Kidney (tissue), 22 donors: ENCODE data around the gene MOSPD3. TPM values are rescaled to one million over a fixed set of nuclear protein-coding genes. Genes with fewer than 3 reads are reported as not detected.

Source experiments
- DNase-seq, 5 donors: peaks; one replicate each; pipeline ENCODE4 v3.0.0-alpha.2; 2013 to 2020
- FAIRE-seq: peaks from 2 replicates; lab custom pipeline; 2012; peaks lifted over from hg19 to GRCh38; lab: Jason Lieb, UNC
- H3K27ac ChIP-seq, 2 donors: one replicate each; pipeline ENCODE4 v1.7.0; 2013; ENCODE audit warnings: low read depth in 2 of 2, low read length in 2 of 2, inconsistent platforms in 1 of 2
- H3K27me3 ChIP-seq: one replicate; pipeline ENCODE4 v1.7.1; 2013; ENCODE audit warnings: low read length, inconsistent platforms; ENCODE audit not compliant: control insufficient read depth, insufficient read depth
- H3K36me3 ChIP-seq, 3 donors: one replicate each; pipeline versions ENCODE4 v1.7.0 to v1.7.1; 2013; ENCODE audit warnings: low read length in 3 of 3, control low read depth in 1 of 3, inconsistent platforms in 1 of 3; ENCODE audit not compliant: insufficient read depth in 3 of 3, control insufficient read depth in 2 of 3
- H3K4me1 ChIP-seq, 3 donors: one replicate each; pipeline versions ENCODE4 v1.7.0 to v1.7.1; 2013; ENCODE audit warnings: low read length in 3 of 3, inconsistent platforms in 1 of 3, low read depth in 1 of 3; ENCODE audit not compliant: control insufficient read depth in 2 of 3, insufficient read depth in 2 of 3
- H3K4me3 ChIP-seq, 3 donors: one replicate each; pipeline versions ENCODE4 v1.7.0 to v1.8.1; 2013; ENCODE audit warnings: low read length in 3 of 3, control low read depth in 1 of 3, inconsistent platforms in 1 of 3
- H3K9ac ChIP-seq, 3 donors: one replicate each; pipeline versions ENCODE4 v1.7.0 to v1.7.1; 2013; ENCODE audit warnings: low read length in 3 of 3, control low read depth in 1 of 3, inconsistent platforms in 1 of 3
- H3K9me3 ChIP-seq, 3 donors: one replicate each; pipeline versions ENCODE4 v1.7.0 to v1.7.1; 2013; ENCODE audit warnings: low read length in 3 of 3, control low read depth in 1 of 3, inconsistent platforms in 1 of 3; ENCODE audit not compliant: control insufficient read depth in 2 of 3, insufficient read depth in 1 of 3
- intact Hi-C: fragments of 100-400 bp; cut with DNase I; formaldehyde crosslinking; loops from one replicate; pipeline ENCODE4 v1.11.1; 2022
- long read RNA-seq, 10 donors: library from polyadenylated mRNA in 1 of 10; unstranded in 1 of 10; transcript quantifications; one replicate each; pipeline ENCODE4 v2.0.0 and lab custom pipeline, GENCODE V29; 2021 to 2026
- polyA plus RNA-seq: library from polyadenylated mRNA; stranded (reverse); fragments of 350-450 nt; fragmentation: Illumina TruSeq; extraction: RNeasy Lipid Tissue Mini Kit (QIAGEN cat#74804); gene quantifications from one replicate; pipeline ENCODE4 v1.2.3, GENCODE V29; 2014; ENCODE audit warnings: low read depth, low replicate concordance; ENCODE audit not compliant: insufficient read depth
- total RNA-seq: library from RNA; stranded (reverse); fragmentation: NEBNext Ultra II Directional; extraction: Animal tissue kit (Norgen Biotek cat#: 25700); gene quantifications from one replicate; pipeline ENCODE4 v1.2.1, GENCODE V29; 2021
- TF ChIP-seq, protein P1 (sequence below): IDR thresholded peaks from 3 replicates; pipeline ENCODE4 v1.5.1; 2012; ENCODE audit warnings: mild to moderate bottlenecking, moderate library complexity, borderline replicate concordance; ENCODE audit not compliant: insufficient read depth; ENCODE audit errors: extremely low read depth
- donor health status: control.
- donor health status: control.
- donor health status: control.
- donor health status: control.
- donor health status: control.
- donor health status: DM: yes; HTN: yes; CAD: no.
- donor health status: Normal renal cell carcinoma (clear cell type).

The MOSPD3 gene, protein sequence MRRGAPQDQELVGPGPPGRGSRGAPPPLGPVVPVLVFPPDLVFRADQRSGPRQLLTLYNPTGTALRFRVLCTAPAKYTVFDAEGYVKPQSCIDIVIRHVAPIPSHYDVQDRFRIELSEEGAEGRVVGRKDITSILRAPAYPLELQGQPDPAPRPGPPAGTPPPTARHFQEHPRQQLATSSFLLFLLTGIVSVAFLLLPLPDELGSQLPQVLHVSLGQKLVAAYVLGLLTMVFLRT
- total RNA-seq (18.2 TPM), polyA plus RNA-seq (30.6 TPM)
- long read RNA-seq, donor 1, transcript MOSPD3-203 (5 exons, 1,191 nt), result major isoform, 10 of 16 reads
- long read RNA-seq, donor 1, partial matches to known transcripts, result 0 of 16 reads
- long read RNA-seq, donor 1, other reads (novel, unspliced or antisense), result 0 of 16 reads
- long read RNA-seq, donor 2, transcript MOSPD3-203 (5 exons, 1,191 nt), result major isoform, 11 of 18 reads
- long read RNA-seq, donor 2, partial matches to known transcripts, result 0 of 18 reads
- long read RNA-seq, donor 2, other reads (novel, unspliced or antisense), result 0 of 18 reads
- long read RNA-seq, donor 3, transcript MOSPD3-203 (5 exons, 1,191 nt), result major isoform, 6 of 11 reads
- long read RNA-seq, donor 3, transcript MOSPD3-201 (6 exons, 1,053 nt), result minor isoform, 5 of 11 reads
- long read RNA-seq, donor 3, partial matches to known transcripts, result 0 of 11 reads
- long read RNA-seq, donor 3, other reads (novel, unspliced or antisense), result 0 of 11 reads
- long read RNA-seq, donor 4, transcript MOSPD3-208 (3 exons, 571 nt), result minor isoform, 7 of 17 reads
- long read RNA-seq, donor 4, transcript MOSPD3-203 (5 exons, 1,191 nt), result major isoform, 9 of 17 reads
- long read RNA-seq, donor 4, partial matches to known transcripts, result 0 of 17 reads
- long read RNA-seq, donor 4, other reads (novel, unspliced or antisense), result 0 of 17 reads
- long read RNA-seq, donor 5, result 0 reads
- long read RNA-seq, donor 6, partial matches to known transcripts, result 0 of 9 reads
- long read RNA-seq, donor 6, other reads (novel, unspliced or antisense), result 0 of 9 reads
- long read RNA-seq, donor 7, transcript MOSPD3-203 (5 exons, 1,191 nt), result major isoform, 14 of 24 reads
- long read RNA-seq, donor 7, partial matches to known transcripts, result 3 of 24 reads
- long read RNA-seq, donor 7, other reads (novel, unspliced or antisense), result 3 of 24 reads
- long read RNA-seq, donor 8, transcript MOSPD3-203 (5 exons, 1,191 nt), result minor isoform, 10 of 21 reads
- long read RNA-seq, donor 8, transcript MOSPD3-208 (3 exons, 571 nt), result major isoform, 11 of 21 reads
- long read RNA-seq, donor 8, partial matches to known transcripts, result 0 of 21 reads
- long read RNA-seq, donor 8, other reads (novel, unspliced or antisense), result 0 of 21 reads
- long read RNA-seq, donor 9, transcript MOSPD3-203 (5 exons, 1,191 nt), result major isoform, 5 of 13 reads
- long read RNA-seq, donor 9, partial matches to known transcripts, result 0 of 13 reads
- long read RNA-seq, donor 9, other reads (novel, unspliced or antisense), result 0 of 13 reads
- long read RNA-seq, donor 10, transcript MOSPD3-203 (5 exons, 1,191 nt), result major isoform, 11 of 27 reads
- long read RNA-seq, donor 10, transcript MOSPD3-208 (3 exons, 571 nt), result minor isoform, 8 of 27 reads
- long read RNA-seq, donor 10, partial matches to known transcripts, result 6 of 27 reads
- long read RNA-seq, donor 10, other reads (novel, unspliced or antisense), result 0 of 27 reads

DNA sequence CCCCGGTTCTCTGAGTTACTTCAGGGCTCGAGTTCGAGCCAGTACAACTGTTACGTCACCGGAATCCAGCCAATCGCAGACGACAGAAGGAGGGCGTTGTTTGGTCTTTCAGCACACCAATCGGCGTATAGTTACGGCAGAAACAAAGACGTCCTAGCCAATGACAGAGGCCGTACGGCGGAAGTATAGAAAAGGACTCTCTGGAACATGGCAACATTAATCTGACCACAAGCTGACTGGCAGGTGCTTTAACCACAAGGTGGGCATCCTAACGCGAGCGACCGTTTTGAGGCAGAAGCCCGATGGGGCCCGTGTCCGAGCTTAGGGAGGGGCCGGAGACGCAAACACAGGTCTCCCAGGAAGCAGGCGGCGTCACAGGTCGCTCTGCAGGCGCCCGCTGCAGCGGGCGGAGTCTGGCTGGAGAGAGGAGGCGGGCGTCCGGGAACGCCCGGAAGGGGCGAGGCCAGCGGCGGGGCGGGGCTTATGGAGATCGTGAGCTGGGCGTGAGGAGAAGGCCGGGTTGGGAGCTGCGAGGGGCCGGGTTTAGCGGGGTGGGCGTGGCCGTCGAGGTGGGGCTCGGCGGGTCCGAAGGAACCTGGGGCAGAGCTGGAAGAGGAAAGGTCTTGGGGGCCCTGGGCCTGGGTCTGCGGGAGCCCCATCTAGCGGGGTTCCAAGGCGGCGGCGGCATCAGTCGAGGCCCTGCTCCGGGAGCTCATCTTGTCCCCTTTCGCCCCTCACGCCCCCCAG, at the start of gene MOSPD3:
TSS of gene MOSPD3 (plus strand) at position 558 of the 747 bp plus-strand sequence. CDS start 252 bp downstream, outside the sequence.
- H3K4me3 ChIP-seq, result peak within 1 kb of the TSS; percentile 75 to 86 (median 81)
- peak; percentile 98 for FAIRE-seq
- TF ChIP-seq, protein P1, sequence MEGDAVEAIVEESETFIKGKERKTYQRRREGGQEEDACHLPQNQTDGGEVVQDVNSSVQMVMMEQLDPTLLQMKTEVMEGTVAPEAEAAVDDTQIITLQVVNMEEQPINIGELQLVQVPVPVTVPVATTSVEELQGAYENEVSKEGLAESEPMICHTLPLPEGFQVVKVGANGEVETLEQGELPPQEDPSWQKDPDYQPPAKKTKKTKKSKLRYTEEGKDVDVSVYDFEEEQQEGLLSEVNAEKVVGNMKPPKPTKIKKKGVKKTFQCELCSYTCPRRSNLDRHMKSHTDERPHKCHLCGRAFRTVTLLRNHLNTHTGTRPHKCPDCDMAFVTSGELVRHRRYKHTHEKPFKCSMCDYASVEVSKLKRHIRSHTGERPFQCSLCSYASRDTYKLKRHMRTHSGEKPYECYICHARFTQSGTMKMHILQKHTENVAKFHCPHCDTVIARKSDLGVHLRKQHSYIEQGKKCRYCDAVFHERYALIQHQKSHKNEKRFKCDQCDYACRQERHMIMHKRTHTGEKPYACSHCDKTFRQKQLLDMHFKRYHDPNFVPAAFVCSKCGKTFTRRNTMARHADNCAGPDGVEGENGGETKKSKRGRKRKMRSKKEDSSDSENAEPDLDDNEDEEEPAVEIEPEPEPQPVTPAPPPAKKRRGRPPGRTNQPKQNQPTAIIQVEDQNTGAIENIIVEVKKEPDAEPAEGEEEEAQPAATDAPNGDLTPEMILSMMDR, result no peak
- peaks cover 0 to 8% (median 0%) of the 10 kb centered on the region in 3 donors for H3K4me1 ChIP-seq
- H3K9me3 ChIP-seq, result no peaks in the 10 kb centered on the region
- intact Hi-C loops, result no loop called here
- DNase-seq, result peak; percentile 99 to 100 (median 99)
- H3K27me3 ChIP-seq, result no peaks in the 10 kb centered on the region
- peak within 1 kb of the TSS; percentile 69 to 73 (median 69) for H3K9ac ChIP-seq
- no peaks in the 10 kb centered on the region for H3K36me3 ChIP-seq
- H3K27ac ChIP-seq, result peak within 1 kb of the TSS; percentile 93 to 96

DNA sequence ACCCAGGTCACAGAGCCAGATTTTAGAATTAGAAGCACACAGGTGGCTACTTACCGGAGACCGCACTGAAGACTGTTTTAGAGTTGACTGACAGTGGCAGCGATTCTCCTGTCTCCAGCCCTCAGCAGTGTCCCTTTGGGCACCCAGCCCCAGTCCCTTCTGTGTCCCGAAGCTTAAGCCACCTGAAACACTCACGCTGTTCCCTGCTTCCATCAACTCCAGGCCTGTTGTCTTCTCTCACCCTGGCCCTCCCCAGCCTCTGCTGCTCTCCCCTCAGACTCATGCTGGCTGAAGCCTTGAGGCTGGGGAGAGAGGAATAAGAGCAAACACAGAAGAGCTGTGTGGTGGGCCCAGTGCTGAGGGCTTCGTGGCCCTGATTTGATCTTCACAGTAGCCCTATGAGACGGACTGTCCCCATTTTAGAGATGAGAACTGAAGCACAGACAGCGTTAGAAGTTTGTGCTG, 49.2 kb upstream of the MOSPD3 start:
- Histone ChIP-seq H3K4me3 (no peak overlapping the region), H3K4me1 (no peaks in the 10 kb centered on the region), H3K36me3 (peaks cover 0 to 6% (median 6%) of the 10 kb centered on the region in 3 donors), H3K9me3 (no peaks in the 10 kb centered on the region), H3K27me3 (no peaks in the 10 kb centered on the region), H3K27ac (no peak overlapping the region), H3K9ac (no peak overlapping the region)
- intact Hi-C loops, result no loop called here
- TF ChIP-seq, protein P1, result no peak
- no peak for FAIRE-seq
- no peak for DNase-seq
